Nephron progenitor cell (in vitro differentiated cells): ENCODE data around the gene PCBP3.

Source experiments
- DNase-seq: peaks from one replicate; pipeline ENCODE4 v3.0.0; 2021
- H3K27ac Mint-ChIP-seq: 2 replicates; pipeline ENCODE4 v1.8.0; 2021; ENCODE audit warnings: mild to moderate bottlenecking, moderate library complexity, mixed read lengths
- H3K27me3 Mint-ChIP-seq: 2 replicates; pipeline ENCODE4 v1.8.0; 2021; ENCODE audit warnings: mild to moderate bottlenecking, low read depth, mixed read lengths; ENCODE audit not compliant: poor library complexity
- H3K36me3 Mint-ChIP-seq: 2 replicates; pipeline ENCODE4 v1.8.0; 2021; ENCODE audit warnings: low read depth, mixed read lengths
- H3K4me1 Mint-ChIP-seq: 2 replicates; pipeline ENCODE4 v1.8.0; 2021; ENCODE audit warnings: mixed read lengths
- H3K4me3 Mint-ChIP-seq: 2 replicates; pipeline ENCODE4 v1.8.0; 2021; ENCODE audit warnings: mild to moderate bottlenecking, moderate library complexity, mixed read lengths
- H3K9me3 Mint-ChIP-seq: 2 replicates; pipeline ENCODE4 v1.8.0; 2021; ENCODE audit warnings: mild to moderate bottlenecking, moderate library complexity, mixed read lengths
- CTCF ChIP-seq: fragments of 200-600 bp; sonication (generic); IDR thresholded peaks from 2 replicates; pipeline ENCODE4 v1.5.0; 2021; ENCODE audit warnings: antibody characterized with exemption

The PCBP3 gene

GRCh38 chr21:45788198-45788597 lies 144.7 kb downstream of the PCBP3 start:
- Mint-ChIP-seq H3K36me3 (no peaks in the 10 kb centered on the region), H3K27me3 (peaks cover 12% of the 10 kb centered on the region), H3K9me3 (peaks cover 11% of the 10 kb centered on the region), H3K27ac (no peak overlapping the region), H3K4me1 (peaks cover 9% of the 10 kb centered on the region), H3K4me3 (no peak overlapping the region)
- TF ChIP-seq CTCF: no peak
- DNase-seq: no peak

- H3K36me3 Mint-ChIP-seq: no peaks in the 10 kb centered on the region
- H3K4me3 Mint-ChIP-seq: no peak overlapping the region
- no peak for TF ChIP-seq CTCF
- no peak for DNase-seq
- H3K27ac Mint-ChIP-seq: no peak overlapping the region
- peaks cover 4% of the 10 kb centered on the region for H3K9me3 Mint-ChIP-seq
- peaks cover 15% of the 10 kb centered on the region for H3K27me3 Mint-ChIP-seq
- H3K4me1 Mint-ChIP-seq: peaks cover 9% of the 10 kb centered on the region
Observed at GRCh38 chr21:45788637-45789506, 145.3 kb downstream of the PCBP3 start.

- TF ChIP-seq CTCF: no peak
- no peaks in the 10 kb centered on the region for H3K36me3 Mint-ChIP-seq
- peaks cover 17% of the 10 kb centered on the region for H3K27me3 Mint-ChIP-seq
- peaks cover 9% of the 10 kb centered on the region for H3K4me1 Mint-ChIP-seq
- no peak for DNase-seq
- H3K27ac Mint-ChIP-seq: no peak overlapping the region
- no peak overlapping the region for H3K4me3 Mint-ChIP-seq
- H3K9me3 Mint-ChIP-seq: no peaks in the 10 kb centered on the region
Observed at GRCh38 chr21:45790427-45790826, 146.9 kb downstream of the PCBP3 start.

GRCh38 chr21:45791562-45792418 lies 148.3 kb downstream of the PCBP3 start:
- Mint-ChIP-seq H3K27ac (no peak overlapping the region), H3K9me3 (no peaks in the 10 kb centered on the region), H3K4me3 (no peak overlapping the region), H3K27me3 (peaks cover 15% of the 10 kb centered on the region), H3K36me3 (no peaks in the 10 kb centered on the region), H3K4me1 (peaks cover 9% of the 10 kb centered on the region)
- no peak for DNase-seq
- TF ChIP-seq CTCF: no peak

GRCh38 chr21:45792682-45793383 lies 149.3 kb downstream of the PCBP3 start:
- Mint-ChIP-seq H3K4me3 (no peak overlapping the region), H3K9me3 (no peaks in the 10 kb centered on the region), H3K27ac (peak overlapping the region; percentile 52), H3K27me3 (peaks cover 14% of the 10 kb centered on the region), H3K4me1 (peaks cover 9% of the 10 kb centered on the region), H3K36me3 (no peaks in the 10 kb centered on the region)
- DNase-seq: no peak
- no peak for TF ChIP-seq CTCF
